HFFc6 (cell line): ENCODE measurements around the gene RASSF8. TPM values are rescaled to one million over a fixed set of nuclear protein-coding genes. Genes with fewer than 3 reads are reported as not detected.

Experiments
- DNase-seq: peaks from one replicate; pipeline ENCODE4 v3.0.0-alpha.2; 2018
- H3K27ac Mint-ChIP-seq: 2 replicates; pipeline ENCODE4 v1.8.0; 2020; ENCODE audit warnings: mild to moderate bottlenecking, mixed read lengths
- H3K27me3 Mint-ChIP-seq: 2 replicates; pipeline ENCODE4 v1.8.0; 2021; ENCODE audit warnings: mild to moderate bottlenecking, moderate library complexity, mixed read lengths; ENCODE audit not compliant: insufficient read depth
- H3K36me3 Mint-ChIP-seq: 2 replicates; pipeline ENCODE4 v1.8.0; 2021; ENCODE audit warnings: low read depth, mixed read lengths
- H3K4me1 Mint-ChIP-seq: 2 replicates; pipeline ENCODE4 v1.8.0; 2020; ENCODE audit warnings: low read depth, mixed read lengths
- H3K4me3 Mint-ChIP-seq: 2 replicates; pipeline ENCODE4 v1.8.0; 2020; ENCODE audit warnings: mild to moderate bottlenecking, moderate library complexity, mixed read lengths
- H3K9me3 Mint-ChIP-seq: 2 replicates; pipeline ENCODE4 v1.8.0; 2020; ENCODE audit warnings: mild to moderate bottlenecking, mixed read lengths
- total RNA-seq, 6 experiments: library from RNA; stranded (reverse); fragmentation: NEBNext Ultra II Directional; extraction: Animal tissue kit (Norgen Biotek cat#: 25700); gene quantifications; 2 replicates in 1 of 6; 3 replicates in 5 of 6; pipeline ENCODE4 v1.2.3, GENCODE V29; 2021
- TF ChIP-seq, protein P1 (sequence below): fragments of 200-600 bp; sonication (generic); IDR thresholded peaks from 2 replicates; pipeline ENCODE4 v1.5.0; 2021; ENCODE audit warnings: antibody characterized with exemption, mild to moderate bottlenecking

RASSF8 gene
- total RNA-seq, 6 experiments from 2014 or later: 61.7 to 84.5 (median 77.0) TPM

DNA sequence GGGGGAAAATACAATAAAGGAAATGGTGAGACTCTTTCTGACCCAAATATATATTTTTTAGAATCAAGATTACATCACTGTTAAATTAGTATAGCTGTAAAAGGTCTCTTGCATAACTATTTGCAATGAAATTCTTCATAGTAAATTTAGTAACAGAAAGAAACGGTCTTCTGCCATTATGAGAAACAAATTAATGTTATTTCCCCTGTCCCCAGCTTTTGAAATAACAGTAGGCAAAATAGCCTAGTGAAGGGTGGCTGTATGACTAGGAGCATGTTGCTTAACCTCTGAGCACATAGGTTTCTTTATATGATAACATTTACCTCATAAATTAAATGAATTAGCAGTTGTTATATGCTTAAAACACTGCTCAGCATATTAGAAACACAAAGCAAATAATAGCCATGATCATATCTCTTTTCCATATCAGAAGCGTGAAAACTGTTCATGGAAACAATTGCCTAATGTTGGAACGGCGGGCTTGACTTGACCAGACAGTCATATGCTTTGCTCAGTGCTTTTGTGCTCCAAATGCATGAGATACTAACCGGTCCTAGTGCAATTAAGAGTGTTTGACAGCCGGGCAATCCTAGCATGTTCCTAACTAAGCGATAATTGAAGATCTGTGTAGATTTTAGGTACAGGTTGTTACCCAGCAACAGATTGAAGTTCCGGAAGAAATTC lies 142.3 kb downstream of the RASSF8 start:
- Mint-ChIP-seq H3K4me3 (no peak overlapping the region), H3K36me3 (no peaks in the 10 kb centered on the region), H3K27ac (no peak overlapping the region), H3K4me1 (peaks cover 16% of the 10 kb centered on the region), H3K27me3 (no peaks in the 10 kb centered on the region), H3K9me3 (no peaks in the 10 kb centered on the region)
- no peak for DNase-seq
- TF ChIP-seq, protein P1, sequence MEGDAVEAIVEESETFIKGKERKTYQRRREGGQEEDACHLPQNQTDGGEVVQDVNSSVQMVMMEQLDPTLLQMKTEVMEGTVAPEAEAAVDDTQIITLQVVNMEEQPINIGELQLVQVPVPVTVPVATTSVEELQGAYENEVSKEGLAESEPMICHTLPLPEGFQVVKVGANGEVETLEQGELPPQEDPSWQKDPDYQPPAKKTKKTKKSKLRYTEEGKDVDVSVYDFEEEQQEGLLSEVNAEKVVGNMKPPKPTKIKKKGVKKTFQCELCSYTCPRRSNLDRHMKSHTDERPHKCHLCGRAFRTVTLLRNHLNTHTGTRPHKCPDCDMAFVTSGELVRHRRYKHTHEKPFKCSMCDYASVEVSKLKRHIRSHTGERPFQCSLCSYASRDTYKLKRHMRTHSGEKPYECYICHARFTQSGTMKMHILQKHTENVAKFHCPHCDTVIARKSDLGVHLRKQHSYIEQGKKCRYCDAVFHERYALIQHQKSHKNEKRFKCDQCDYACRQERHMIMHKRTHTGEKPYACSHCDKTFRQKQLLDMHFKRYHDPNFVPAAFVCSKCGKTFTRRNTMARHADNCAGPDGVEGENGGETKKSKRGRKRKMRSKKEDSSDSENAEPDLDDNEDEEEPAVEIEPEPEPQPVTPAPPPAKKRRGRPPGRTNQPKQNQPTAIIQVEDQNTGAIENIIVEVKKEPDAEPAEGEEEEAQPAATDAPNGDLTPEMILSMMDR: no peak

DNA sequence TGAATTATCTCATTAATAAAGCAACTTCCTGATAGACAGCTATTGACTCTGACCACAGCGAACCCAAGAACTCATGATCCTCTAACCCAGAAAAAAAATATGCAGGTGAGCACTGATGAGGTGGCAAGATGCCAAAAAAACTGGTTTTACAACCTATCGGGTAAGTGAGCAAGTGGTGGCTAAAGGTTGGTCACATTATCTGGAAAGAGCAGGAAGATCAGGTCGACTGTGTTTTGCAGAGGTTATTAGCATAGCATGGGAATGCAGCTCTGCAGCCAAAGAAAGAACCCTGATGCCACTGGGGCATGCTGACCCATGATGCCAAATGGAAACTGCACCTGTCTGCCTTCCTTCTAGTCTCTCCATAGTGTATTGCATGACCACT lies 142.9 kb downstream of the RASSF8 start:
- H3K27ac Mint-ChIP-seq: no peak overlapping the region

DNA sequence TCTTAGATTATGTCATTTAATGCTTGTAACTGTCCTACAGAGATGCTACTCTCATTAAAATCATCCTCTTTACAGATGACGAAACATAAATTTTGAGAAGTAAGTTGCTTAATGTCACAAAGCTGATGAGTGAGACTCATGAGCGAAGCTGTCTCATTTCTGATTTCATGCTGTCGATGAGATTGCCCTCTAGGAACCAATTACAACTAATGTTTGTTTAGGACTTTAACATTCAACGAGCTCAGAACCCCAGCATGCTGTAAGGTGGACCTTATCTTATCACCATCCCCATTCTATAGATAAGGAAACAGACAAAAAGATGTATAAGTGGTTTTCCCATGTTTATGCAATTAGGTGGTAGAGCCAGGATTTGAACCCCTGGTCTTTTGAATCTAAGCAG lies 143.3 kb downstream of the RASSF8 start:
- no peak overlapping the region for H3K4me3 Mint-ChIP-seq
- no peak for DNase-seq
- TF ChIP-seq, protein P1: no peak
- no peaks in the 10 kb centered on the region for H3K36me3 Mint-ChIP-seq
- no peak overlapping the region for H3K27ac Mint-ChIP-seq
- peaks cover 13% of the 10 kb centered on the region for H3K4me1 Mint-ChIP-seq
- no peaks in the 10 kb centered on the region; the same call in 1 of the 2 replicates for H3K27me3 Mint-ChIP-seq
- H3K9me3 Mint-ChIP-seq: no peaks in the 10 kb centered on the region

More for the DNA sequence above, 142.9 kb downstream of the RASSF8 start:
- Mint-ChIP-seq H3K4me1 (peaks cover 16% of the 10 kb centered on the region), H3K36me3 (no peaks in the 10 kb centered on the region), H3K4me3 (no peak overlapping the region), H3K27me3 (no peaks in the 10 kb centered on the region; the same call in 1 of the 2 replicates), H3K9me3 (no peaks in the 10 kb centered on the region)
- DNase-seq: no peak
- TF ChIP-seq, protein P1: no peak

DNA sequence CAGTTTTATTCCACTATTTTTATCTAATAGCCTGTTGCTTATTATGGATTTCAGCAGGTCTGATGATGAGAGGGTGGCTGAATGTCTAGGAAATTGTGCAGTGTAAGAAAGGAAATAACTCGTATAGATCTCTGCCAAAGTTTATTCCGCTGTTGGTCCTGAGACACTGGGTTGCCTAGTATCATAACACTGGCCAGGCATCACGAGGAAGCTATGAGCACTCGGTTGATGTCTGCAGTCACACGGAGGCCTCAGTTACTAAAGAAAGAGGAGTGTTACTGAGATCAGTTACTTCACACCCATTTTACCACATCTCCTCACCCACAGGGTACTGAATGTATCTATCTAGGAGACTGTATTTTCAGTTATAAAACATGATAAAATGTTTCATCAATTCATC lies 144.5 kb downstream of the RASSF8 start:
- TF ChIP-seq, protein P1: no peak
- Mint-ChIP-seq H3K27me3 (no peaks in the 10 kb centered on the region; the same call in 1 of the 2 replicates), H3K4me3 (no peak overlapping the region), H3K27ac (no peak overlapping the region), H3K9me3 (no peaks in the 10 kb centered on the region), H3K4me1 (peaks cover under 1% of the 10 kb centered on the region; the same call in 1 of the 2 replicates), H3K36me3 (no peaks in the 10 kb centered on the region)
- DNase-seq: no peak

DNA sequence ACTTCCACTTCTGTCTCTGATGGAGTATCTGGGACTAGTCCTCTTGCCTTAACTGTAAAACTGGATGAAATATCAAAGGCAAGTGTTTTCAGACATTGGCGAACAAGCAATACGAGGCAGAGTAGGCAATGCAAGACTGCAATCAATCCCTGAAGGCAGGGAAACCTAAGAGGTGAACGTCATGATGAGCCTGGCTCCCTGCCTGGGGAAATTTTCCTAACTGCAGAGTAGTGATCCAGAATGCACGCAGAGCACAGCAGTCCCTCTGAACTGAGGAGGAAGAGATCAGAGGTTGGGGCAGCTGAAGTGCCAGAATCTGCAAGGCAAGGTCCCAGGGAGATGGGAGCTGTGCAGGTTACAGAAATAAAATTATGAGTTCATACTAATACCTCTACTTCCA lies 147.9 kb downstream of the RASSF8 start:
- H3K4me1 Mint-ChIP-seq: no peaks in the 10 kb centered on the region
- no peak for DNase-seq
- no peaks in the 10 kb centered on the region for H3K36me3 Mint-ChIP-seq
- no peaks in the 10 kb centered on the region; the same call in none of the 2 replicates for H3K27me3 Mint-ChIP-seq
- TF ChIP-seq, protein P1: no peak
- no peaks in the 10 kb centered on the region for H3K9me3 Mint-ChIP-seq
- no peak overlapping the region for H3K4me3 Mint-ChIP-seq
- H3K27ac Mint-ChIP-seq: no peak overlapping the region
